Smooth muscle cell (in vitro differentiated cells): ENCODE data around the gene RHPN2. TPM values are rescaled to one million over a fixed set of nuclear protein-coding genes. Genes with fewer than 3 reads are reported as not detected.
"Not testable (repeated sequence)": the region's sequence is repeated elsewhere in the genome, so short reads cannot be mapped to it uniquely, and the experiment has no call there.

Experiments used
- DNase-seq: peaks from one replicate; lab custom pipeline; 2025; ENCODE audit not compliant: unreplicated experiment; lab: John Stamatoyannopoulos, UW
- H2AFZ ChIP-seq: fragments of 200-600 bp; sonication (generic); 2 replicates; pipeline ENCODE4 v1.6.0; 2016; ENCODE audit warnings: antibody characterized with exemption, low read depth, mild to moderate bottlenecking
- H3F3A ChIP-seq: fragments of 200-600 bp; sonication (generic); 2 replicates; pipeline ENCODE4 v1.6.0; 2017; ENCODE audit warnings: antibody characterized with exemption, low read depth
- H3K27ac ChIP-seq: fragments of 200-600 bp; sonication (generic); 2 replicates; pipeline ENCODE4 v1.5.1; 2016; ENCODE audit warnings: low read depth, mild to moderate bottlenecking
- H3K27me3 ChIP-seq: fragments of 200-600 bp; sonication (generic); 2 replicates; pipeline ENCODE4 v1.6.1; 2016; ENCODE audit warnings: low read depth, mild to moderate bottlenecking
- H3K36me3 ChIP-seq: fragments of 200-600 bp; sonication (generic); 2 replicates; pipeline ENCODE4 v1.5.1; 2016; ENCODE audit warnings: low read depth
- H3K4me1 ChIP-seq: fragments of 200-600 bp; sonication (generic); 2 replicates; pipeline ENCODE4 v1.5.1; 2016; ENCODE audit warnings: low read depth
- H3K4me2 ChIP-seq: fragments of 200-600 bp; sonication (generic); 2 replicates; pipeline ENCODE4 v1.6.0; 2016; ENCODE audit warnings: mild to moderate bottlenecking
- H3K4me3 ChIP-seq: fragments of 200-600 bp; sonication (generic); 2 replicates; pipeline ENCODE4 v1.5.1; 2016; ENCODE audit warnings: mild to moderate bottlenecking
- H3K79me2 ChIP-seq: fragments of 200-600 bp; sonication (generic); 2 replicates; pipeline ENCODE4 v1.6.0; 2016; ENCODE audit warnings: low read depth, mild to moderate bottlenecking
- H3K9ac ChIP-seq: fragments of 200-600 bp; sonication (generic); 2 replicates; pipeline ENCODE4 v1.6.0; 2016; ENCODE audit warnings: low read depth
- H3K9me3 ChIP-seq: fragments of 200-600 bp; sonication (generic); replicated peaks from 2 replicates; pipeline ENCODE4 v1.5.1; 2016; ENCODE audit warnings: low read depth
- H4K20me1 ChIP-seq: fragments of 200-600 bp; sonication (generic); 2 replicates; pipeline ENCODE4 v1.6.0; 2016; ENCODE audit warnings: low read depth
- CTCF ChIP-seq: fragments of 200-600 bp; sonication (generic); IDR thresholded peaks from 2 replicates; pipeline ENCODE4 v1.5.1; 2017; ENCODE audit warnings: borderline replicate concordance, mild to moderate bottlenecking, antibody characterized with exemption; ENCODE audit not compliant: insufficient read depth, poor library complexity, severe bottlenecking
- WGBS: methylation state at CpG from one replicate; pipeline ENCODE4 v1.1.7; 2016; ENCODE audit warnings: low lambda C conversion rate; 5-methylcytosine and 5-hydroxymethylcytosine counted together
- polyA plus RNA-seq: library from polyadenylated mRNA; unstranded; fragments of >200 nt; fragmentation: Nextera tagmentation; extraction: Ambion mirVana; gene quantifications from 2 replicates; pipeline ENCODE4 v1.2.1, GENCODE V29; 2016
- total RNA-seq: library from RNA; depleted of rRNA; stranded (reverse); fragments of >200 nt; gene quantifications from 2 replicates; pipeline ENCODE4 v1.2.3, GENCODE V29; 2014

Gene RHPN2
- total and polyA plus RNA-seq, 2 experiments from 2014 or later = 1.2 to 4.9 TPM

GRCh38 chr19:33024398-33024797, 40.3 kb downstream of the RHPN2 start:
- Histone ChIP-seq H3K79me2 (no peaks in the 10 kb centered on the region), H2AFZ (no peak overlapping the region), H3K4me2 (no peak overlapping the region), H3K27me3 (no peaks in the 10 kb centered on the region), H3K9me3 (no peaks in the 10 kb centered on the region), H4K20me1 (no peaks in the 10 kb centered on the region), H3K4me3 (no peak overlapping the region), H3K4me1 (no peaks in the 10 kb centered on the region), H3K36me3 (no peaks in the 10 kb centered on the region), H3K9ac (no peak overlapping the region), H3K27ac (no peak overlapping the region), H3F3A (no peaks in the 10 kb centered on the region)
- 66% methylated on average over 8 of the region's 8 CpGs for WGBS
- no peak for TF ChIP-seq CTCF
- DNase-seq = no peak

- WGBS = 55% methylated on average over 11 of the region's 11 CpGs
- Histone ChIP-seq H3K27ac (no peak overlapping the region), H3K9ac (no peak overlapping the region), H3K4me2 (no peak overlapping the region), H3K79me2 (no peaks in the 10 kb centered on the region), H3K36me3 (no peaks in the 10 kb centered on the region), H2AFZ (no peak overlapping the region), H4K20me1 (no peaks in the 10 kb centered on the region), H3K27me3 (no peaks in the 10 kb centered on the region), H3K4me3 (no peak overlapping the region), H3K9me3 (no peaks in the 10 kb centered on the region), H3K4me1 (no peaks in the 10 kb centered on the region), H3F3A (no peaks in the 10 kb centered on the region)
- no peak for DNase-seq
- no peak for TF ChIP-seq CTCF
Observed at GRCh38 chr19:33022472-33023116, 42.1 kb downstream of the RHPN2 start.

- H3K4me2 ChIP-seq, H3K9me3 ChIP-seq, H2AFZ ChIP-seq, H3K79me2 ChIP-seq, H3K36me3 ChIP-seq, H3K4me3 ChIP-seq, H3K4me1 ChIP-seq, H3F3A ChIP-seq, DNase-seq, H3K27me3 ChIP-seq, H4K20me1 ChIP-seq, H3K9ac ChIP-seq, H3K27ac ChIP-seq: not testable (repeated sequence)
- WGBS = 85% methylated on average over 4 of the region's 4 CpGs
Observed at GRCh38 chr19:33010891-33011290, 53.8 kb downstream of the RHPN2 start.

- no peak overlapping the region for H2AFZ ChIP-seq
- H3K36me3 ChIP-seq = no peaks in the 10 kb centered on the region
- H3K27me3 ChIP-seq = no peaks in the 10 kb centered on the region
- no peak overlapping the region for H3K4me2 ChIP-seq
- H3K9me3 ChIP-seq = no peaks in the 10 kb centered on the region
- no peak for TF ChIP-seq CTCF
- no peaks in the 10 kb centered on the region for H3K4me1 ChIP-seq
- DNase-seq = no peak
- H3K4me3 ChIP-seq = no peak overlapping the region
- H3K27ac ChIP-seq = no peak overlapping the region
- WGBS = 90% methylated on average over 4 of the region's 4 CpGs
- no peak overlapping the region for H3K9ac ChIP-seq
- no peaks in the 10 kb centered on the region for H3F3A ChIP-seq
- no peaks in the 10 kb centered on the region for H4K20me1 ChIP-seq
- no peaks in the 10 kb centered on the region for H3K79me2 ChIP-seq
Observed at GRCh38 chr19:33008738-33009137, 56.0 kb downstream of the RHPN2 start.
